ENCODE results near the gene ARIH1.

ARIH1 gene

GRCh38 chr15:72540606-72541237 is 66.6 kb downstream of the ARIH1 start:
- no peak for DNase-seq

GRCh38 chr15:72541674-72542073 is 67.5 kb downstream of the ARIH1 start:
- no peak for DNase-seq

- no peak for DNase-seq
Observed at GRCh38 chr15:72545156-72545555, 71.0 kb downstream of the ARIH1 start.

GRCh38 chr15:72554471-72555425 is 80.6 kb downstream of the ARIH1 start:
- DNase-seq = peak; percentile 55

GRCh38 chr15:72559781-72560180 is 85.7 kb downstream of the ARIH1 start:
- DNase-seq = no peak

- DNase-seq = no peak
Observed at GRCh38 chr15:72560458-72560857, 86.3 kb downstream of the ARIH1 start.

- no peak for DNase-seq
Observed at GRCh38 chr15:72562386-72562785, 88.3 kb downstream of the ARIH1 start.

- no peak for DNase-seq
Observed at GRCh38 chr15:72562878-72563277, 88.7 kb downstream of the ARIH1 start.

GRCh38 chr15:72564091-72564490 is 90.0 kb downstream of the ARIH1 start:
- DNase-seq = no peak

- no peak for DNase-seq
Observed at GRCh38 chr15:72566973-72567372, 92.8 kb downstream of the ARIH1 start.

- no peak for DNase-seq
Observed at GRCh38 chr15:72570059-72570458, 95.9 kb downstream of the ARIH1 start.

GRCh38 chr15:72579814-72580213 is 105.7 kb downstream of the ARIH1 start:
- no peak for DNase-seq

GRCh38 chr15:72584006-72584405 is 109.9 kb downstream of the ARIH1 start:
- DNase-seq = no peak

GRCh38 chr15:72585025-72585424 is 110.9 kb downstream of the ARIH1 start:
- DNase-seq = no peak

GRCh38 chr15:72585476-72586058 is 111.4 kb downstream of the ARIH1 start:
- DNase-seq = no peak

GRCh38 chr15:72588096-72588495 is 114.0 kb downstream of the ARIH1 start:
- DNase-seq = no peak

GRCh38 chr15:72590427-72590826 is 116.3 kb downstream of the ARIH1 start:
- DNase-seq = no peak

- no peak for DNase-seq
Observed at GRCh38 chr15:72591361-72591760, 117.2 kb downstream of the ARIH1 start.

- DNase-seq = no peak
Observed at GRCh38 chr15:72592097-72592496, 118.0 kb downstream of the ARIH1 start.

- DNase-seq = no peak
Observed at GRCh38 chr15:72592676-72593075, 118.5 kb downstream of the ARIH1 start.

GRCh38 chr15:72593838-72594237 is 119.7 kb downstream of the ARIH1 start:
- no peak for DNase-seq

GRCh38 chr15:72599855-72600464 is 125.8 kb downstream of the ARIH1 start:
- DNase-seq = peak; percentile 40

GRCh38 chr15:72604794-72605193 is 130.7 kb downstream of the ARIH1 start:
- DNase-seq = no peak

All from stimulated activated CD4-positive, alpha-beta T cell treated with anti-CD3 and anti-CD28 coated beads, Interleukin-4, amount 100 ng/mL, for 24 hours (primary cell).